RKO (cell line): Measurements from ENCODE around the gene UTP14C.
A peak's percentile ranks its signal among the peaks of the same experiment; 100 is the strongest.
"Not testable (repeated sequence)": the region's sequence is repeated elsewhere in the genome, so short reads cannot be mapped to it uniquely, and the experiment has no call there.

Experiments
- DNase-seq: peaks from one replicate; pipeline ENCODE4 v3.0.0-alpha.2; 2016; ENCODE audit warnings: low spot score

Gene UTP14C

GRCh38 chr13:52024481-52024880, at the start of gene UTP14C:
UTP14C (plus strand) TSS chr13:52024691; CDS start chr13:52028805, 4,114 bp downstream.
- DNase-seq = no peak

- peak; percentile 28 for DNase-seq
These were observed 48.1 kb upstream of the UTP14C start for GRCh38 chr13:51976423-51976822.

GRCh38 chr13:51976890-51977289, 47.6 kb upstream of the UTP14C start:
- DNase-seq = no peak

- DNase-seq = peak; percentile 41
These were observed 46.9 kb upstream of the UTP14C start for GRCh38 chr13:51977625-51978024.

- no peak for DNase-seq
These were observed 45.5 kb upstream of the UTP14C start for GRCh38 chr13:51978796-51979556.

GRCh38 chr13:51980908-51981307, 43.6 kb upstream of the UTP14C start:
- DNase-seq = no peak

GRCh38 chr13:51981355-51981754, 43.1 kb upstream of the UTP14C start:
- no peak for DNase-seq

- not testable (repeated sequence) for DNase-seq
These were observed 41.2 kb upstream of the UTP14C start for GRCh38 chr13:51983292-51983691.

- DNase-seq = not testable (repeated sequence)
These were observed 39.6 kb upstream of the UTP14C start for GRCh38 chr13:51984904-51985303.

- no peak for DNase-seq
These were observed 35.4 kb upstream of the UTP14C start for GRCh38 chr13:51988988-51989618.

GRCh38 chr13:51993713-51994112, 30.8 kb upstream of the UTP14C start:
- no peak for DNase-seq

GRCh38 chr13:51995677-51996551, 28.6 kb upstream of the UTP14C start:
- no peak for DNase-seq

- no peak for DNase-seq
These were observed 27.9 kb upstream of the UTP14C start for GRCh38 chr13:51996641-51997040.

- DNase-seq = no peak
These were observed 27.3 kb upstream of the UTP14C start for GRCh38 chr13:51997186-51997585.

- no peak for DNase-seq
These were observed 26.7 kb upstream of the UTP14C start for GRCh38 chr13:51997641-51998330.

- no peak for DNase-seq
These were observed 25.6 kb upstream of the UTP14C start for GRCh38 chr13:51998723-51999509.

GRCh38 chr13:51999510-51999911, 25.0 kb upstream of the UTP14C start:
- DNase-seq = no peak

GRCh38 chr13:51999921-52000320, 24.6 kb upstream of the UTP14C start:
- no peak for DNase-seq

- DNase-seq = peak; percentile 80
These were observed 23.3 kb upstream of the UTP14C start for GRCh38 chr13:52001120-52001731.

GRCh38 chr13:52002361-52002760, 22.1 kb upstream of the UTP14C start:
- DNase-seq = no peak

- no peak for DNase-seq
These were observed 20.9 kb upstream of the UTP14C start for GRCh38 chr13:52003541-52003940.
